ENCODE measurements around the gene WRNIP1.

Gene WRNIP1

DNA sequence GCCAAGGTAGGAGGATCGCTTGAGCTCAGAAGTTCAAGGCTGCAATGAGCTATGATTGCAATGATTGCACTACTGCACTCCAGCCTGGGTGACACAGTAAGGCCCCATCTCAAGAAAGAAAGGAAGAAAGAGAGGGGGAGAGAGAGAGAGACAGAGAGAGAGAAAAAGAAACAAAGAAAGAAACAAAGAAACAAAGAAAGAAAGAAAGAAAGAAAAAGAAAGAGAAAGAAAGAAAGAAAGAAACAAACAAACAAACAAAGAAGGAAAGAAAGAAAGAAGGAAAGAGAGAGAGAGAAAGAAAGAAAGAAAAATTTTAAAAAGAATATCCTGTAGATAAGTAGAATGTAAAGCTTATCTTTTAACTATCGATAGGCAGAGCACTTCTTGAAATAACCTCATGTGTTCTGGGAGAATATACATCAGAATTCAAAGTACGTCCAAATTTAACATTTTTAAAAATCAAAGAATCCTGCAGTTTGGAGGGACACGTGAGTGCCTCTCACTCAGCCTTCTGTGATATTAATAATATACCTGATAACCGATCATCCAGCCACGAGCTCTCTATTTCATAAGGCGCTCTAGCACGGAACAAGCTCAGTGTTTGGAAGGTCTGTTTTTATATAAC is 39.7 kb upstream of the WRNIP1 start:
- H3K4me3 ChIP-seq (ENCODE audit: low read depth, low read length) = no peak overlapping the region
- DNase-seq (ENCODE audit: low read depth) = no peak
- TF ChIP-seq, protein P1, sequence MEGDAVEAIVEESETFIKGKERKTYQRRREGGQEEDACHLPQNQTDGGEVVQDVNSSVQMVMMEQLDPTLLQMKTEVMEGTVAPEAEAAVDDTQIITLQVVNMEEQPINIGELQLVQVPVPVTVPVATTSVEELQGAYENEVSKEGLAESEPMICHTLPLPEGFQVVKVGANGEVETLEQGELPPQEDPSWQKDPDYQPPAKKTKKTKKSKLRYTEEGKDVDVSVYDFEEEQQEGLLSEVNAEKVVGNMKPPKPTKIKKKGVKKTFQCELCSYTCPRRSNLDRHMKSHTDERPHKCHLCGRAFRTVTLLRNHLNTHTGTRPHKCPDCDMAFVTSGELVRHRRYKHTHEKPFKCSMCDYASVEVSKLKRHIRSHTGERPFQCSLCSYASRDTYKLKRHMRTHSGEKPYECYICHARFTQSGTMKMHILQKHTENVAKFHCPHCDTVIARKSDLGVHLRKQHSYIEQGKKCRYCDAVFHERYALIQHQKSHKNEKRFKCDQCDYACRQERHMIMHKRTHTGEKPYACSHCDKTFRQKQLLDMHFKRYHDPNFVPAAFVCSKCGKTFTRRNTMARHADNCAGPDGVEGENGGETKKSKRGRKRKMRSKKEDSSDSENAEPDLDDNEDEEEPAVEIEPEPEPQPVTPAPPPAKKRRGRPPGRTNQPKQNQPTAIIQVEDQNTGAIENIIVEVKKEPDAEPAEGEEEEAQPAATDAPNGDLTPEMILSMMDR (IDR thresholded peaks at IDR 0.05; ENCODE audit: control insufficient read depth, extremely low read depth, insufficient read depth) = no peak

DNA sequence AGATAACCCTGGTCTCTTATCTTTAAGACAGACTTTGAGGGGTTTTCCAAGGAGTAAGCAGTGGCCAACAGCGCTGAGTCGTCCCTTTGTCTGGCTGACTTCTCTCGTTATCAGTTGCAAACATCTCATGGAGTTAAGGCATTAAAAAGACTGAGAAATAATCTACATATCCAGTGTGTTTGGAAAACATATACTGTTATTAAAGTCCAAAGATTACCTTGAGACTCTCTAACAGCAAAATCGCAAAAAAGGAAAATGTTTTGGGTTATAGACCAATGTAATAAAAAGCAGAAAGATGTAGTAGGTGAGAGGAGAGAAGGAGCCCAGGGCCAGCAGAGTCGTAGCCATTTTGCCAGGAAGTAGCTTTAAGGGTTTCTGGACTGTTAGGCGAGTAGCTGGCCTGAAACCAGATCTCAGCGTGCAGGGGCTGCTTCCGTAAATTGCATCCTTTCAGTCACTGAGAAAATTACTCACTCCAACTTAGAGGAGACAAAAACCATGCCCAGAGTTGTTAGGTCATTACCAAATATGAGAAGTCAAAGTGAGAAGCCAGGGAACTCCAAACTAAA is 39.1 kb upstream of the WRNIP1 start:
- no peak overlapping the region for H3K4me3 ChIP-seq (ENCODE audit: low read depth, low read length)
- DNase-seq (ENCODE audit: low read depth) = no peak
- TF ChIP-seq, protein P1 (IDR thresholded peaks at IDR 0.05; ENCODE audit: control insufficient read depth, extremely low read depth, insufficient read depth) = no peak

DNA sequence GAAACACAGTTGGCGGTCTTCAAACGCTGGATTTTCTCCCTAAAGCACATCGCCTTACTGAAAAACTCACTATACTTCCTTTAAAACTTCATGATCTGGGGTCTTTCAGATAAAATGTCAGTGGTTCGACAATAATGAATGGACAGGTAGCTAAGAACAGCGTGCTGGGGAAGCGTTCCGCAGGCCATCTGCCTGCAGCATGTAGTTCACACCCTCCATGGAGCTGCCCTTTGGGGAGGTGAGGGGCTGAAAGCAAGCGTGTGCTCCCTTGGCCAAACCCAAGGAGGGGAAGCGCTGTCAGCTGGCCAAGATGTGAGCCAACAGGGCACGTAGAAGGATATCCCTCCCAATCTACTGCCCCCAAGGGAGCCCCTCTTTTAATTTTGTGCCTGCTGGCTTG is 35.3 kb upstream of the WRNIP1 start:
- TF ChIP-seq, protein P1 (IDR thresholded peaks at IDR 0.05; ENCODE audit: control insufficient read depth, extremely low read depth, insufficient read depth) = no peak
- no peak overlapping the region for H3K4me3 ChIP-seq (ENCODE audit: low read depth, low read length)
- DNase-seq (ENCODE audit: low read depth) = no peak

DNA sequence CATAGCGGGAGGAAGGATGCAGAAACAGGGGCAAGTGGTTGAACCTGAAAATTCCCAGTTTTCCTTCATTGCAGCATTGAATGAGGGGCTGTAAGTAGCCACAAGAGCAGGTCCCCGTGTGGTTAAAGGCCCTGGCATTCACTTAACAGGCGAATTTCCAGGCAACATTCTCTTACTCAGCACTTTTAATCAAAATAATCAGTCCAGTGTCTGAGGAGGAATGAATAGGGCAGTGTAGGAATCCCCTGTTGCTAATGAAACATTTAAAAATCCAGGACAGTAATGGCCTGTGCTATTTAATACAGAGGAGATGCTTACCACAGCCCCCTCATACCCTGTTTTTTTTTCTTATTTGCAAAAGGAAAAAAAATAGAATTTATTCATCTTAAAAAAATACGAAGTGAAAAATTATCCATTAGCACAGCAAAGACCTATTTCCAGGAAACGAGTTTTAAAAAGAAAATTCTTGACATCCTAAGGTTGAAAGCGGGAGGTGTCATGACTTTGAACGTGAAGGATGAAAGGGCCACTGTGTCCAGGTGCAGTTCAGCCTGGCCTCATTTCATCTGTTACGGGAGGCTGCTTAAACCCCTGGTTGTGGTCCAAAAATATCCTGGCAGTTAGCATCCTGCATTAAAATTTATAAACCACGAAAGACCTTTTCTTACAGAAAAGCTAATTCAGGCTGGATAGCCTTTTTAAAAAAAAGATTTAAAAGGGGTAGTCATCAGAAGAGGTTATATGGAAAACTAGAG is 34.7 kb upstream of the WRNIP1 start:
- TF ChIP-seq, protein P1 (IDR thresholded peaks at IDR 0.05; ENCODE audit: control insufficient read depth, extremely low read depth, insufficient read depth) = no peak
- no peak overlapping the region for H3K4me3 ChIP-seq (ENCODE audit: low read depth, low read length)
- DNase-seq (ENCODE audit: low read depth) = no peak

DNA sequence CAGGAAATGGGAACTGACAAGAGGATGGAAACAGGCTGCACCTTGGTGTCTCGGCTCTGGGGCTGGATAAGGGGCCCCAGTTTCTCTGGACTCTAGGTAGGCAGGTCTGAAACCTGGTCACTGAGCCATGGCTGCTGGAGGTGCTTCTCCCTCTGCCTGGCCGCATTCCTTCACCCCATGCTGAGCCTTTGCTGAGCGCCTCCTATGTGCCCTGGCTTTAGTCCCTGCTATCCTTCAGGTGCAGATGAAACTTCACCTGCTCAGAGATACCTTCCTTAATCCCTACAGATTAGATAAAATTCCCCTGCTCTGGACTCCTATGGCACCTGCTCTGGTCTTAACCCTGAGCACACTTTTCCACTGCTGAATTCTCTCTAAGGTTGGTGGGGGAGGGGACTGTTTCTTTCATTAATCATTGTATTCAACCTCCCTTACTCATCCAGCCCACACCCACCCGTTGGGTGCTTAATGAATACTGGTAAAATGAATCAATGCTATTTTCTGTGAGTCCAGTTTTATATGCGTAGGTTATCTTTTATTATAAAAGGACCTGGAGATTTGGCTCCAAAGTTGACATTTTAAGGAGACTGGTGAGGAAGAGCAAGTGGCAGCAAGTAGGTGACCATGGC is 33.8 kb upstream of the WRNIP1 start:
- H3K4me3 ChIP-seq (ENCODE audit: low read depth, low read length) = no peak overlapping the region
- TF ChIP-seq, protein P1 (IDR thresholded peaks at IDR 0.05; ENCODE audit: control insufficient read depth, extremely low read depth, insufficient read depth) = no peak
- no peak for DNase-seq (ENCODE audit: low read depth)

DNA sequence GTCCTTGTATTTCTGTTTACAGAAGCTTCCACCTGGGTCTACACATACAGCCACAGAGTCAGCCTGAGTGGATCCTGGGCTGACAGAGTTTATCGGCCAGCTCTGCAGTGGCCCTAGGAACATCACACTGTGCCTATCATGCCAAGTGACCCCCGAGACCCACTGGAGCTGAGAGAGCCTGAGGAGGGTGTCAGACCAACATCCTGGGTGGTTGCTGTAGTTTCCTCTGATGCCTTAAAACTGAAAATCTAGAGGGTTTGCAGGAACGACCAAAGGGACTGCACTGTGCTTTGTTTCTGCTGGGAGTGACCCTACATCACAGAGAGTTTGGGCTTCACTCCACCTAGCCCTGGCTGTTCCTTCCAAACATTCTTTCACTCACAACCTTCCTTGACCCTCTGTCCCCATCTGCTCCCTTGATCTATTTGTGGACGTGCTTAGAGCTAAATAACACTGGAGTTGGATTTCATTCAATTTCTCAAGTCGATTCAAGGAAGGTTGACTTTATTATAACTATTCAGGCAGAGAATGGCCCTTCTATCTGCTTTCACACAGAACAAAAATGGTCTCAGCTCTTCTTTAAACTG is 32.6 kb upstream of the WRNIP1 start:
- TF ChIP-seq, protein P1 (IDR thresholded peaks at IDR 0.05; ENCODE audit: control insufficient read depth, extremely low read depth, insufficient read depth) = no peak
- DNase-seq (ENCODE audit: low read depth) = no peak
- H3K4me3 ChIP-seq (ENCODE audit: low read depth, low read length) = no peak overlapping the region
